Gastrocnemius medialis (tissue), 4 donors: Measurements from ENCODE around the gene PRR5. TPM values are rescaled to one million over a fixed set of nuclear protein-coding genes. Genes with fewer than 3 reads are reported as not detected.
"Not testable (repeated sequence)": the region's sequence is repeated elsewhere in the genome, so short reads cannot be mapped to it uniquely, and the experiment has no call there.

ENCODE experiments used
- ATAC-seq, 2 donors: fragments of 150-250 bp; one replicate each; pipeline ENCODE4 v1.9.1; 2016
- DNase-seq, 2 donors: peaks; one replicate each; pipeline ENCODE4 v3.0.0-alpha.2; 2019
- H3K27ac ChIP-seq, 4 donors: fragments of 200-600 bp; sonication (generic); 1 replicate in 1 of 4; 2 replicates in 3 of 4; pipeline ENCODE4 v1.5.1; 2016 to 2018; ENCODE audit warnings: mild to moderate bottlenecking in 2 of 4, moderate library complexity in 1 of 4
- H3K27me3 ChIP-seq, 3 donors: fragments of 200-600 bp; sonication (generic) in 2 of 3; 1 replicate in 1 of 3; 2 replicates in 2 of 3; pipeline versions ENCODE4 v1.5.1 to v1.6.0; 2016 to 2019; ENCODE audit warnings: mild to moderate bottlenecking in 1 of 3, moderate library complexity in 1 of 3
- H3K36me3 ChIP-seq, 2 donors: fragments of 200-600 bp; sonication (generic) in 1 of 2; one replicate each; pipeline ENCODE4 v1.5.1; 2017 to 2018
- H3K4me1 ChIP-seq, 2 donors: fragments of 200-600 bp; sonication (generic) in 1 of 2; one replicate each; pipeline ENCODE4 v1.5.1; 2016 to 2017; ENCODE audit warnings: mild to moderate bottlenecking in 2 of 2
- H3K4me3 ChIP-seq, 4 donors: fragments of 200-600 bp; sonication (generic) in 3 of 4; 1 replicate in 1 of 4; 2 replicates in 3 of 4; pipeline ENCODE4 v1.5.1; 2016 to 2019; ENCODE audit warnings: mild to moderate bottlenecking in 2 of 4
- H3K9me3 ChIP-seq, 3 donors: fragments of 200-600 bp; sonication (generic) in 2 of 3; 1 replicate in 1 of 3; 2 replicates in 2 of 3; pipeline ENCODE4 v1.5.1; 2016 to 2019
- CTCF ChIP-seq, 5 experiments: fragments of 450-650 bp in 3 of 5; fragments of 200-600 bp in 2 of 5; sonication (generic) in 2 of 5; IDR thresholded peaks in 4 of 5; conservative IDR thresholded peaks in 1 of 5; 1 replicate in 4 of 5; 2 replicates in 1 of 5; pipeline ENCODE4 v1.5.1; 2016 to 2019; ENCODE audit warnings: antibody characterized with exemption in 5 of 5, mild to moderate bottlenecking in 3 of 5, moderate library complexity in 3 of 5
- POLR2A ChIP-seq, 2 donors: fragments of 450-650 bp; IDR thresholded peaks; one replicate each; pipeline ENCODE4 v1.6.1; 2017; ENCODE audit warnings: antibody characterized with exemption in 2 of 2, mild to moderate bottlenecking in 2 of 2, moderate library complexity in 2 of 2
- in situ Hi-C, 4 donors: fragments of 200-750 bp; cut with MboI; loops; one replicate each; pipeline versions ENCODE4 v1.15.0 to v1.8.0; 2017; ENCODE audit warnings: low sequenced_read_pairs in 4 of 4
- intact Hi-C: fragments of 100-400 bp; cut with DNase I; formaldehyde crosslinking; loops from one replicate; pipeline ENCODE4 v1.15.1; 2023; ENCODE audit warnings: low total_unique reads
- total RNA-seq, 4 donors: library from RNA; depleted of rRNA; stranded (reverse); fragments of >200 nt; gene quantifications; one replicate each; pipeline versions ENCODE4 v1.1.0 to v1.2.3, GENCODE V29; 2016

The PRR5 gene
- total RNA-seq, 4 donors from 2014 or later = 0.34 to 15.2 (median 1.3) TPM

DNA sequence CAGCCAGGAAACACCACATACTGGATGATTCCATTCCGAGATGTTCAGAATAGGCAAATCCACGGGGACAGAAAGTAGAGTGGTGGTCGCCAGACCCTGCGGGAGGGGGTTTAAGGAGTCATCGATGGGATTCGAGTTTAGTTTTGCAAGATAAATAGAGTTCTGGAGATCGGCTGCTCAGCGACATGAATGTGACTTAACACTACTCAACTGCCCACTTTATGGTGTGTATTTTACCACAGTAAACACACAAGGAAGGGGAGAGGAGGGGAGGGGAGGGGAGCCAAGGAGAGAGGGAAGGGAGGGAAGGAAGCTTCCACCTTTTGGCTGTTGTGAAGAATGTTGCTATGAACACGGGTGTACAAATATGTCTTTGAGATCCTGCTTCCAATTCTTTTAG lies 39.9 kb downstream of the PRR5 start:
- Histone ChIP-seq H3K4me3 (no peak overlapping the region), H3K36me3 (no peaks in the 10 kb centered on the region), H3K9me3 (no peaks in the 10 kb centered on the region), H3K27me3 (peaks cover 0 to 18% (median 5%) of the 10 kb centered on the region in 3 donors), H3K27ac (no peak overlapping the region), H3K4me1 (no peaks in the 10 kb centered on the region)
- ATAC-seq = no peak
- intact Hi-C loops (no loop called here), in situ Hi-C loops (no loop called here)
- TF ChIP-seq CTCF (IDR thresholded peaks at IDR 0.05 in 4 of 5, conservative IDR thresholded peaks at IDR 0.05 in 1 of 5) (no peak), POLR2A (IDR thresholded peaks at IDR 0.05) (no peak)
- DNase-seq = no peak

- no peaks in the 10 kb centered on the region for H3K4me1 ChIP-seq
- no peak overlapping the region for H3K27ac ChIP-seq
- DNase-seq (no peak), ATAC-seq (no peak)
- H3K9me3 ChIP-seq = no peaks in the 10 kb centered on the region
- H3K4me3 ChIP-seq = no peak overlapping the region
- H3K36me3 ChIP-seq = no peaks in the 10 kb centered on the region
- intact Hi-C loops = no loop called here
- TF ChIP-seq CTCF (IDR thresholded peaks at IDR 0.05 in 4 of 5, conservative IDR thresholded peaks at IDR 0.05 in 1 of 5) (no peak), POLR2A (IDR thresholded peaks at IDR 0.05) (no peak)
- in situ Hi-C loops = no loop called here
- peaks cover 0 to 14% (median 2%) of the 10 kb centered on the region in 3 donors for H3K27me3 ChIP-seq
Measured at GRCh38 chr22:44743247-44743646, 41.2 kb downstream of the PRR5 start.

DNA sequence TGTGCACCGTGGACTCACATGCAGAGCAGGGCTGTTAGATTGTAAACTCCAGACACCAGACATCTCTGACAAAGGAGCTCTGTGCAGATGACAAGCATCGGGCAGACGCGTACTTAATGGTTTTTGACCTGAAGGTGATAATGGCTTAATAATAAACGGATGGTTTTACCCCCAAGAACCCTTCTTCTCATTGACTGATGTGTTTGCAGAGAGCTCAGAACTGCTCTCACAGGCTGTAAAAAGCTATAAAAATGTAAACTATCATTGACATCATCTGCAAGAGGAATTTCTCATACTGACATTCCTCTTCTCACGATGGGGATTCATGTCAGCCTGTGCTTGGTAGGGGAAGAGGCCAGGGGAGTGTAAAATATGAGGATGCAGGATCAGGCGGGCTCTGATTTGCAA lies 41.8 kb downstream of the PRR5 start:
- DNase-seq = no peak
- no peaks in the 10 kb centered on the region for H3K36me3 ChIP-seq
- in situ Hi-C loops = no loop called here

DNA sequence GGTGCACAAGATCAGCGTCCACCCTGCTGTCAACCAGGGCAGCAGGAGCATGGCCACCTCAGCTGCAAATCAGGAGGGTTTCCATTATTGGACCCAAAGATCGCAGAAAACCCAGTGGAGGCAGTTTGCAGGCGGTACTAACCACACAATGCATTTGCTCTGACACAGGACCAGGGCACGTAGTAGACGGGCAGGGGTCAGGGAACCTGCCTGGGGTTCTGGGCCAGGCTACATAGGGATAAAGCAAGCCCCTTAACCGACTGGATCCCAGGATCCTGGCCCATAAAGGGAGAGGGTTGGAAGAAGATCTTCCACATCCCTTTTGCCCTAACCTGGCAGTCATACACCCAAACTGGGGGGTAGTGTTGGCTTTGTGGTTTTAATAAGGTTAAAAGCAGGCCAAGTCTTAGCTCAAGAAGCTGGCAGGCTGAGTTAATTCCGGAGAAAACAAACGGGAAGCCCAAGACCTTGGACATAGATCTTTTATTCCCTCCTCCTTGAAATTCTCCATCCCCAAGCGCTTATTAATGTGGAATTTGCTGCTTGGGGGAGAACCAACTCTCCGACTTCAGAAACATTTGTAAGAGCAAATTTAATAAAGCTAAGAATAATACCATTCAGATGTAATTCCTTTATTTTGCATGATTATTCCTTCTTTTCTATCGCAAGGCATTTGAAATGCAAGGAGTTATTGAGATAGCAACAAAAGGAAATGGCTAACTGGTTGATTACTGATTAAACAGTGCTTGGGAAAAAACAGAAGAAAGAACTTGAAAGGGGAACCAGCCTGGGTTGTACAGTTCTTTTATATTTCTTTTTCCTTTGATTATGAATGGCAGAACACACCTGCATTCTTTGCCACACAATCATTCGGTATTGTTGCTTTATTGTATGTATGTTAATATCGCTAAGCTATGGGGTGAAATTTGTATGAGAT lies 44.1 kb downstream of the PRR5 start:
- Histone ChIP-seq H3K9me3 (no peaks in the 10 kb centered on the region), H3K36me3 (no peaks in the 10 kb centered on the region), H3K4me1 (no peaks in the 10 kb centered on the region), H3K27ac (no peak overlapping the region), H3K27me3 (peaks cover 12 to 30% (median 18%) of the 10 kb centered on the region in 3 donors), H3K4me3 (no peak overlapping the region)
- TF ChIP-seq CTCF (IDR thresholded peaks at IDR 0.05 in 4 of 5, conservative IDR thresholded peaks at IDR 0.05 in 1 of 5) (no peak), POLR2A (IDR thresholded peaks at IDR 0.05) (no peak)
- intact Hi-C loops = no loop called here
- DNase-seq = no peak
- in situ Hi-C loops = no loop called here
- no peak for ATAC-seq

More for the DNA sequence above, 41.8 kb downstream of the PRR5 start:
- intact Hi-C loops = no loop called here
- TF ChIP-seq POLR2A (IDR thresholded peaks at IDR 0.05) (no peak), CTCF (IDR thresholded peaks at IDR 0.05 in 4 of 5, conservative IDR thresholded peaks at IDR 0.05 in 1 of 5) (no peak)
- no peaks in the 10 kb centered on the region for H3K9me3 ChIP-seq
- no peak for ATAC-seq
- H3K4me3 ChIP-seq = no peak overlapping the region
- no peaks in the 10 kb centered on the region for H3K4me1 ChIP-seq
- H3K27ac ChIP-seq = no peak overlapping the region
- H3K27me3 ChIP-seq = peaks cover 0 to 14% (median 2%) of the 10 kb centered on the region in 3 donors

- H3K4me3 ChIP-seq, in situ Hi-C loops, H3K4me1 ChIP-seq, H3K9me3 ChIP-seq, H3K36me3 ChIP-seq, H3K27ac ChIP-seq, DNase-seq, intact Hi-C loops, ATAC-seq: not testable (repeated sequence)
- peaks cover 26 to 35% (median 30%) of the 10 kb centered on the region in 3 donors for H3K27me3 ChIP-seq
Measured at GRCh38 chr22:44747784-44748127, 45.8 kb downstream of the PRR5 start.
